Measurements from ENCODE around the gene ERFE.

DNA sequence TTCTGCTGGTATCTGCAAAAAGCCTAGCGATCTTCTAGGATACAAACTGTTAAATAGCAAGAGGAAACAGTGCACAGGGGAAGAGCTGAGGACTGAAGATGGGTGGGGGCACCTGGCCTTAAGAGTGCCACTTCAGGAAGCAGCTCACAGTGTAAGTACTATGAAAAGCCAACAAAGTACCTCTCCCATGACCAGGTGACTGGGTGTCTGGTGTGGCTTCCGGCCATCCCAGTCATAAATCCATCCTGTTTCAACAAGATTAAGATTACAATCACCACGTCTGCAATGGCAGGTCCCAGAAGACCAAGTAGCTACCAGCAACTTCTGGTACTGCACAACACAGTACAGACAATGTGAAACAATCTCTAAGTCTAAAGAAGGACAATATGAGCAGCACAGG, 15.9 kb downstream of the ERFE start:
- TF ChIP-seq POLR2A (IDR thresholded peaks at IDR 0.05; ENCODE audit: low read depth): no peak
- TF ChIP-seq, protein P1, sequence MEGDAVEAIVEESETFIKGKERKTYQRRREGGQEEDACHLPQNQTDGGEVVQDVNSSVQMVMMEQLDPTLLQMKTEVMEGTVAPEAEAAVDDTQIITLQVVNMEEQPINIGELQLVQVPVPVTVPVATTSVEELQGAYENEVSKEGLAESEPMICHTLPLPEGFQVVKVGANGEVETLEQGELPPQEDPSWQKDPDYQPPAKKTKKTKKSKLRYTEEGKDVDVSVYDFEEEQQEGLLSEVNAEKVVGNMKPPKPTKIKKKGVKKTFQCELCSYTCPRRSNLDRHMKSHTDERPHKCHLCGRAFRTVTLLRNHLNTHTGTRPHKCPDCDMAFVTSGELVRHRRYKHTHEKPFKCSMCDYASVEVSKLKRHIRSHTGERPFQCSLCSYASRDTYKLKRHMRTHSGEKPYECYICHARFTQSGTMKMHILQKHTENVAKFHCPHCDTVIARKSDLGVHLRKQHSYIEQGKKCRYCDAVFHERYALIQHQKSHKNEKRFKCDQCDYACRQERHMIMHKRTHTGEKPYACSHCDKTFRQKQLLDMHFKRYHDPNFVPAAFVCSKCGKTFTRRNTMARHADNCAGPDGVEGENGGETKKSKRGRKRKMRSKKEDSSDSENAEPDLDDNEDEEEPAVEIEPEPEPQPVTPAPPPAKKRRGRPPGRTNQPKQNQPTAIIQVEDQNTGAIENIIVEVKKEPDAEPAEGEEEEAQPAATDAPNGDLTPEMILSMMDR (IDR thresholded peaks at IDR 0.05): no peak
- TF ChIP-seq EP300 (IDR thresholded peaks at IDR 0.05): no peak
- no peak for TF ChIP-seq POLR2AphosphoS5 (IDR thresholded peaks at IDR 0.05)

Measured in esophagus muscularis mucosa (tissue), 4 donors.